Stimulated activated CD4-positive, alpha-beta T cell treated with anti-CD3 and anti-CD28 coated beads, TNF-alpha, amount 100 ng/mL, for 48 hours (primary cell): ENCODE measurements around the gene ARPC1B.
"Not testable (repeated sequence)": the region's sequence is repeated elsewhere in the genome, so short reads cannot be mapped to it uniquely, and the experiment has no call there.

Source experiments
- DNase-seq, 3 donors: peaks; one replicate each; pipeline ENCODE4 v3.0.0-alpha.2; 2020; ENCODE audit warnings: low read depth in 3 of 3

The ARPC1B gene

GRCh38 chr7:99409192-99409572, 34.7 kb downstream of the ARPC1B start:
- no peak for DNase-seq

GRCh38 chr7:99409806-99410205, 35.3 kb downstream of the ARPC1B start:
- DNase-seq = no peak

GRCh38 chr7:99410635-99411034, 36.1 kb downstream of the ARPC1B start:
- no peak for DNase-seq

GRCh38 chr7:99415513-99416127, 41.1 kb downstream of the ARPC1B start:
- DNase-seq = not testable (repeated sequence)

- DNase-seq = no peak
These were observed 43.7 kb downstream of the ARPC1B start for GRCh38 chr7:99418260-99418659.

GRCh38 chr7:99419323-99420021, 44.9 kb downstream of the ARPC1B start:
- DNase-seq = no peak

- DNase-seq = no peak
These were observed 45.7 kb downstream of the ARPC1B start for GRCh38 chr7:99420213-99420612.

GRCh38 chr7:99420986-99421385, 46.5 kb downstream of the ARPC1B start:
- DNase-seq = no peak

- DNase-seq = no peak
These were observed 47.7 kb downstream of the ARPC1B start for GRCh38 chr7:99422186-99422585.

GRCh38 chr7:99422625-99423024, 48.1 kb downstream of the ARPC1B start:
- no peak for DNase-seq

- DNase-seq = no peak
These were observed 50.6 kb downstream of the ARPC1B start for GRCh38 chr7:99424932-99425730.

- DNase-seq = no peak
These were observed 54.5 kb downstream of the ARPC1B start for GRCh38 chr7:99428972-99429566.

- no peak for DNase-seq
These were observed 55.2 kb downstream of the ARPC1B start for GRCh38 chr7:99429756-99430155.

GRCh38 chr7:99431756-99432540, 57.4 kb downstream of the ARPC1B start:
- DNase-seq = not testable (repeated sequence)

GRCh38 chr7:99433158-99433557, 58.6 kb downstream of the ARPC1B start:
- DNase-seq = no peak

- no peak for DNase-seq
These were observed 63.5 kb downstream of the ARPC1B start for GRCh38 chr7:99437946-99438572.

- peak; percentile 82 to 91 (median 90) for DNase-seq
These were observed 64.3 kb downstream of the ARPC1B start, which contains the start of the genes CPSF4 and PTCD1 for GRCh38 chr7:99438573-99439480. CPSF4 (plus strand) TSS chr7:99438943; CDS start chr7:99439083, 140 bp downstream. PTCD1 (minus strand) TSS chr7:99438798; CDS start chr7:99435242, 3,556 bp downstream.

GRCh38 chr7:99440195-99440594, 65.7 kb downstream of the ARPC1B start:
- DNase-seq = no peak
